Panc1 (cell line): ENCODE results near the gene PCDH15. TPM values are rescaled to one million over a fixed set of nuclear protein-coding genes. Genes with fewer than 3 reads are reported as not detected.
"Not testable (repeated sequence)": the region's sequence is repeated elsewhere in the genome, so short reads cannot be mapped to it uniquely, and the experiment has no call there.

ENCODE experiments used
- ATAC-seq: fragments of 200-7000 bp; cut with Tn5 transposase; 2 replicates; pipeline ENCODE4 v1.9.1; 2020; ENCODE audit warnings: mild to moderate bottlenecking, moderate library complexity
- BruUV-seq: library from RNA; stranded (reverse); fragments of 400-500 nt; replicated peaks from 2 replicates; lab custom pipeline; 2021; lab: Mats Ljungman, UMichigan
- CTCF ChIA-PET: fragments of 300-600 bp; sonication (Branson Sonifier 250); formaldehyde crosslinking; loops from one replicate; lab custom pipeline; 2022; ENCODE audit warnings: antibody characterized with exemption; lab: Charles Lee
- POLR2A ChIA-PET: fragments of 300-600 bp; sonication (Branson Sonifier 250); formaldehyde crosslinking; loops from one replicate; lab custom pipeline; 2022; ENCODE audit warnings: antibody characterized with exemption; lab: Charles Lee
- DNase-seq: peaks from one replicate; pipeline ENCODE4 v3.0.0-alpha.2; 2010; ENCODE audit warnings: low read depth, low spot score
- H3K27ac ChIP-seq: 2 replicates; pipeline ENCODE4 v1.5.1; 2011; ENCODE audit warnings: mild to moderate bottlenecking, low read length, inconsistent platforms
- H3K27me3 ChIP-seq: fragments of 200-500 bp; sonication (Bioruptor generic); 2 replicates; pipeline ENCODE4 v1.6.0; 2014; ENCODE audit warnings: low read length, inconsistent platforms; ENCODE audit not compliant: control insufficient read depth, insufficient read depth
- H3K36me3 ChIP-seq: fragments of 200-500 bp; sonication (Bioruptor generic); 2 replicates; pipeline ENCODE4 v1.5.1; 2014; ENCODE audit warnings: inconsistent platforms, mild to moderate bottlenecking, low read length, moderate library complexity; ENCODE audit not compliant: control insufficient read depth, insufficient read depth
- H3K4me1 ChIP-seq: 2 replicates; pipeline ENCODE4 v1.5.1; 2011; ENCODE audit warnings: inconsistent platforms, mild to moderate bottlenecking, low read length, moderate library complexity; ENCODE audit not compliant: control insufficient read depth, insufficient read depth
- H3K4me3 ChIP-seq, 2 experiments: 2 replicates each; pipeline ENCODE4 v1.5.1; 2011 to 2012; ENCODE audit warnings: low read depth in 2 of 2, low read length in 2 of 2, mild to moderate bottlenecking in 2 of 2, inconsistent platforms in 1 of 2, moderate library complexity in 1 of 2
- H3K9me3 ChIP-seq: fragments of 200-500 bp; sonication (Bioruptor generic); 2 replicates; pipeline ENCODE4 v1.5.1; 2014; ENCODE audit warnings: low read depth, mild to moderate bottlenecking, inconsistent platforms, low read length, moderate library complexity; ENCODE audit not compliant: control insufficient read depth, insufficient read depth
- CTCF ChIP-seq: fragments of 450-650 bp; IDR thresholded peaks from 2 replicates; pipeline ENCODE4 v1.5.1; 2017; ENCODE audit warnings: mild to moderate bottlenecking
- POLR2AphosphoS5 ChIP-seq: IDR thresholded peaks from 2 replicates; pipeline ENCODE4 v1.6.1; 2012; ENCODE audit warnings: mild to moderate bottlenecking, low read depth, low read length, moderate library complexity
- SIN3A ChIP-seq: IDR thresholded peaks from 2 replicates; pipeline ENCODE4 v1.6.1; 2012; ENCODE audit warnings: low read depth, mild to moderate bottlenecking, low read length, moderate library complexity, borderline replicate concordance; ENCODE audit not compliant: insufficient read depth
- TCF7L2 ChIP-seq: IDR thresholded peaks from 2 replicates; pipeline ENCODE4 v1.6.1; 2011; ENCODE audit warnings: mild to moderate bottlenecking, low read depth, low read length, inconsistent platforms
- in situ Hi-C: cut with HindIII; loops from 2 replicates; pipeline ENCODE4 v1.10.0; 2016; ENCODE audit warnings: low sequenced_read_pairs, low pct_unique_long_range_greater_than_20kb
- intact Hi-C: fragments of 100-400 bp; cut with micrococcal nuclease; formaldehyde crosslinking; loops from one replicate; pipeline ENCODE4 v1.10.0; 2022; ENCODE audit not compliant: unreplicated experiment
- total RNA-seq: library from RNA; stranded (reverse); gene quantifications from one replicate; pipeline ENCODE4 v1.2.1, GENCODE V29; 2021; ENCODE audit not compliant: unreplicated experiment
- TF ChIP-seq, protein P1 (sequence below), 2 experiments: IDR thresholded peaks; 2 replicates each; pipeline ENCODE4 v1.6.1; 2011 to 2012; ENCODE audit warnings: low read depth in 2 of 2, control low read depth in 1 of 2, low read length in 1 of 2, mild to moderate bottlenecking in 1 of 2, moderate library complexity in 1 of 2; ENCODE audit not compliant: insufficient read depth in 1 of 2

Gene PCDH15
- total RNA-seq, 1 experiment from 2014 or later, result 0.18 TPM

DNA sequence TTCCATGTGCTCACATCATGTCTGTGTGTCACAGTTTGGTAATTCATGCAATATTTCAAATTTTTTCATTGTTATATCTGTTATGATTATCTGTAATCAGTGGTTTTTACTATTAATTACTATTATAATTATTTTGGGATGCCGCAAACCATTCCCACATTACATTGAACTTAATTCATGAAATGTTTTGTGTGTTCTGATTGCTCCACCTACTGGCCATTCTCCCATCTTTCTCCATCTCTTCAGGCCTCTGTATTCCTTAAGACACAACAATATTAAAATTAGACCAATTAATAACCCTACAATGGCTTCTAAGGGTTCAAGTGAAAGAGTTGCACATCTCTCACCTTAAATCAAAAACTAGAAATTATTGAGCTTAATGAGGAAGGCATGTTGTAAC lies 398.5 kb downstream of the PCDH15 start:
- no TSS peak for BruUV-seq
- Histone ChIP-seq H3K4me1 (no peaks in the 10 kb centered on the region), H3K27ac (no peak overlapping the region), H3K4me3 (no peak overlapping the region), H3K9me3 (no peaks in the 10 kb centered on the region; the same call in 1 of the 2 replicates), H3K27me3 (no peaks in the 10 kb centered on the region), H3K36me3 (no peaks in the 10 kb centered on the region)
- DNase-seq, result peak; percentile 7
- ATAC-seq, result no peak
- POLR2A ChIA-PET, result no interaction called here
- intact Hi-C loops, result loop anchor here (2.0 to 10.0 kb wide), 3 partner anchors 404 to 808 kb away; no protein-coding TSS in a partner anchor
- CTCF ChIA-PET, result no interaction called here
- in situ Hi-C loops, result no loop called here
- TF ChIP-seq SIN3A, result no peak
- peak; percentile 58; the same call in 1 of the 2 replicates for TF ChIP-seq CTCF

GRCh38 chr10:54396031-54396430 lies 405.0 kb downstream of the PCDH15 start:
- H3K27me3 ChIP-seq, result no peaks in the 10 kb centered on the region
- TF ChIP-seq, protein P1, sequence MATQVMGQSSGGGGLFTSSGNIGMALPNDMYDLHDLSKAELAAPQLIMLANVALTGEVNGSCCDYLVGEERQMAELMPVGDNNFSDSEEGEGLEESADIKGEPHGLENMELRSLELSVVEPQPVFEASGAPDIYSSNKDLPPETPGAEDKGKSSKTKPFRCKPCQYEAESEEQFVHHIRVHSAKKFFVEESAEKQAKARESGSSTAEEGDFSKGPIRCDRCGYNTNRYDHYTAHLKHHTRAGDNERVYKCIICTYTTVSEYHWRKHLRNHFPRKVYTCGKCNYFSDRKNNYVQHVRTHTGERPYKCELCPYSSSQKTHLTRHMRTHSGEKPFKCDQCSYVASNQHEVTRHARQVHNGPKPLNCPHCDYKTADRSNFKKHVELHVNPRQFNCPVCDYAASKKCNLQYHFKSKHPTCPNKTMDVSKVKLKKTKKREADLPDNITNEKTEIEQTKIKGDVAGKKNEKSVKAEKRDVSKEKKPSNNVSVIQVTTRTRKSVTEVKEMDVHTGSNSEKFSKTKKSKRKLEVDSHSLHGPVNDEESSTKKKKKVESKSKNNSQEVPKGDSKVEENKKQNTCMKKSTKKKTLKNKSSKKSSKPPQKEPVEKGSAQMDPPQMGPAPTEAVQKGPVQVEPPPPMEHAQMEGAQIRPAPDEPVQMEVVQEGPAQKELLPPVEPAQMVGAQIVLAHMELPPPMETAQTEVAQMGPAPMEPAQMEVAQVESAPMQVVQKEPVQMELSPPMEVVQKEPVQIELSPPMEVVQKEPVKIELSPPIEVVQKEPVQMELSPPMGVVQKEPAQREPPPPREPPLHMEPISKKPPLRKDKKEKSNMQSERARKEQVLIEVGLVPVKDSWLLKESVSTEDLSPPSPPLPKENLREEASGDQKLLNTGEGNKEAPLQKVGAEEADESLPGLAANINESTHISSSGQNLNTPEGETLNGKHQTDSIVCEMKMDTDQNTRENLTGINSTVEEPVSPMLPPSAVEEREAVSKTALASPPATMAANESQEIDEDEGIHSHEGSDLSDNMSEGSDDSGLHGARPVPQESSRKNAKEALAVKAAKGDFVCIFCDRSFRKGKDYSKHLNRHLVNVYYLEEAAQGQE (IDR thresholded peaks at IDR 0.05; ENCODE audit: insufficient read depth in 1 of 2, low read depth in 2 of 2, low read length in 1 of 2), result no peak
- no peak for TF ChIP-seq CTCF
- no peak for TF ChIP-seq SIN3A
- no peak for TF ChIP-seq TCF7L2
- TF ChIP-seq POLR2AphosphoS5, result no peak
- in situ Hi-C loops (no loop called here), intact Hi-C loops (no loop called here)
- DNase-seq (no peak), ATAC-seq (no peak)
- H3K4me3 ChIP-seq, result no peak overlapping the region
- no TSS peak for BruUV-seq
- no peaks in the 10 kb centered on the region; the same call in 1 of the 2 replicates for H3K9me3 ChIP-seq
- H3K27ac ChIP-seq, result no peak overlapping the region
- H3K4me1 ChIP-seq, result no peaks in the 10 kb centered on the region
- POLR2A ChIA-PET, result no interaction called here
- H3K36me3 ChIP-seq, result no peaks in the 10 kb centered on the region
- CTCF ChIA-PET, result no interaction called here

- H3K9me3 ChIP-seq, POLR2A ChIA-PET, BruUV-seq, ATAC-seq, intact Hi-C loops, H3K27me3 ChIP-seq, DNase-seq, H3K36me3 ChIP-seq, H3K4me3 ChIP-seq, CTCF ChIA-PET, H3K27ac ChIP-seq, H3K4me1 ChIP-seq, in situ Hi-C loops: not testable (repeated sequence)
Measured at GRCh38 chr10:54394598-54394997, 406.4 kb downstream of the PCDH15 start.
